Left lung (tissue), 10 donors: ENCODE data around the gene CUEDC1. TPM values are rescaled to one million over a fixed set of nuclear protein-coding genes. Genes with fewer than 3 reads are reported as not detected.
A peak's percentile ranks its signal among the peaks of the same experiment; 100 is the strongest.

ENCODE experiments used
- ATAC-seq: fragments of 200-7000 bp; cut with Tn5 transposase; one replicate; pipeline ENCODE4 v1.9.1; 2020; ENCODE audit warnings: moderate library complexity
- DNase-seq, 4 donors: peaks; one replicate each; pipeline ENCODE4 v3.0.0-alpha.2; 2013 to 2020
- H3K27ac ChIP-seq, 2 donors: fragments of 200-600 bp; sonication (generic) in 1 of 2; one replicate each; pipeline versions ENCODE4 v1.5.0 to v1.8.0; 2020 to 2021
- H3K27me3 ChIP-seq, 2 donors: fragments of 200-600 bp; sonication (generic) in 1 of 2; one replicate each; pipeline versions ENCODE4 v1.5.0 to v1.8.0; 2020 to 2021
- H3K36me3 ChIP-seq, 2 donors: fragments of 200-600 bp; sonication (generic) in 1 of 2; one replicate each; pipeline versions ENCODE4 v1.5.0 to v1.8.0; 2020 to 2021
- H3K4me1 ChIP-seq, 2 donors: fragments of 200-600 bp; one replicate each; pipeline ENCODE4 v1.8.0; 2021
- H3K4me3 ChIP-seq, 2 donors: fragments of 200-600 bp; sonication (generic) in 1 of 2; one replicate each; pipeline versions ENCODE4 v1.5.0 to v1.8.0; 2020 to 2021; ENCODE audit warnings: mild to moderate bottlenecking in 1 of 2
- H3K9me3 ChIP-seq, 2 donors: fragments of 200-600 bp; sonication (generic) in 1 of 2; one replicate each; pipeline versions ENCODE4 v1.5.0 to v1.8.0; 2020 to 2021
- intact Hi-C, 2 donors: fragments of 100-400 bp; cut with DNase I; formaldehyde crosslinking; loops; one replicate each; pipeline versions ENCODE4 v1.11.2 to v1.14.2; 2022
- polyA plus RNA-seq, 6 donors: library from polyadenylated mRNA; unstranded; fragments of 120-200 nt; gene quantifications; one replicate each; pipeline ENCODE4 v1.2.1, GENCODE V29; 2013; ENCODE audit not compliant: insufficient read length in 6 of 6
- total RNA-seq, 2 donors: library from RNA; stranded (reverse); fragmentation: NEBNext Ultra II Directional; extraction: Animal tissue kit (Norgen Biotek cat#: 25700); gene quantifications; one replicate each; pipeline ENCODE4 v1.2.1, GENCODE V29; 2021
- TF ChIP-seq, protein P1 (sequence below), 2 donors: fragments of 200-600 bp; sonication (generic) in 1 of 2; IDR thresholded peaks; one replicate each; pipeline versions ENCODE4 v1.5.0 to v1.8.0; 2021; ENCODE audit warnings: antibody characterized with exemption in 2 of 2
- donor health status: DM: no; HTN: yes; CAD: no.
- donor health status: DM: no; HTN: no; CAD: no.

CUEDC1 gene
- total and polyA plus RNA-seq, 8 donors = 38.2 to 47.7 (median 42.6) TPM

DNA sequence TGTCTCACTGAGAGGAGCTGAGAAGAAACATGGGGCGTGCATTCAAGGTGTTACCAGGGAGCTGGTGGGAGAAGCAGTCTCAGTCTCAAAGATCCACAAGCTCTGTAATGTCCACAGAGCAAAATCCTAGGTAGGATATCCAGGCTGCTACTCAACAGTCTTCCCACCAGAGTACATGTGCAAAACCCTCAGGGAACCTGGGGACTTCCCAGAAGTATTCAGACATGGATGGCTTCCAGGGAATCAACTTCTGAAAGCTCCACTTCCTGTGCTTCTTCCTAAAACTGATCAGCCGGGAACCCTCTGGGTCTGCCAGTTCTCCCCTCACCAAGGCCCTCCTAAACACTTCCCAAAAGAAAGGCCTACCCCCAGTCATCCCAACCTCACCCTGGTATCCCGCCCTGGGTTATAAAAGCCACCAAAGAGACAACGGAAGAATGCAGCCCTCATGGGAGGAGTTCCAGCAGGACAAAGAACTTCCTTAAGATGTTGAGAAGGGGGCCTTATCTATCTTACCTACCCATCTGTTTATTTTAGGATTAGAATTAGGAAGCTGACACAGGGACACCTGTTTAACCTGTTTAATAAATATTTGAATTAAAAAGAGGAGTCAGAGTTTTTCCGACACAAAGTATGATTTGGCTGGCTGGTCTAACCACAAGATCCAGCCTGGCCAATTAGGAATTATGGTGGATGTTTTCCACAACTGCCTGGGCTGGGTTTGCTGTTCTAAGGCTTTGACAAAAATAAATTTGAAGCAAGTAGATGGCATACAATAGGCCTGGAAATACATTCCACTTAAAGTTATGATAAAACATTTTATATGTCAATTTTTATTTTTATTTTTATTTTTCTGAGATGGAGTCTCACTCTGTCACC lies 37.0 kb downstream of the CUEDC1 start:
- TF ChIP-seq, protein P1, sequence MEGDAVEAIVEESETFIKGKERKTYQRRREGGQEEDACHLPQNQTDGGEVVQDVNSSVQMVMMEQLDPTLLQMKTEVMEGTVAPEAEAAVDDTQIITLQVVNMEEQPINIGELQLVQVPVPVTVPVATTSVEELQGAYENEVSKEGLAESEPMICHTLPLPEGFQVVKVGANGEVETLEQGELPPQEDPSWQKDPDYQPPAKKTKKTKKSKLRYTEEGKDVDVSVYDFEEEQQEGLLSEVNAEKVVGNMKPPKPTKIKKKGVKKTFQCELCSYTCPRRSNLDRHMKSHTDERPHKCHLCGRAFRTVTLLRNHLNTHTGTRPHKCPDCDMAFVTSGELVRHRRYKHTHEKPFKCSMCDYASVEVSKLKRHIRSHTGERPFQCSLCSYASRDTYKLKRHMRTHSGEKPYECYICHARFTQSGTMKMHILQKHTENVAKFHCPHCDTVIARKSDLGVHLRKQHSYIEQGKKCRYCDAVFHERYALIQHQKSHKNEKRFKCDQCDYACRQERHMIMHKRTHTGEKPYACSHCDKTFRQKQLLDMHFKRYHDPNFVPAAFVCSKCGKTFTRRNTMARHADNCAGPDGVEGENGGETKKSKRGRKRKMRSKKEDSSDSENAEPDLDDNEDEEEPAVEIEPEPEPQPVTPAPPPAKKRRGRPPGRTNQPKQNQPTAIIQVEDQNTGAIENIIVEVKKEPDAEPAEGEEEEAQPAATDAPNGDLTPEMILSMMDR (IDR thresholded peaks at IDR 0.05) = no peak
- Histone ChIP-seq H3K4me1 (peaks cover 49 to 56% of the 10 kb centered on the region in 2 donors), H3K27ac (peak overlapping the region; percentile 42 to 55), H3K9me3 (no peaks in the 10 kb centered on the region), H3K27me3 (no peaks in the 10 kb centered on the region), H3K36me3 (no peaks in the 10 kb centered on the region), H3K4me3 (no peak overlapping the region)
- peak; percentile 8 for ATAC-seq
- intact Hi-C loops = no loop called here
- DNase-seq = no peak

DNA sequence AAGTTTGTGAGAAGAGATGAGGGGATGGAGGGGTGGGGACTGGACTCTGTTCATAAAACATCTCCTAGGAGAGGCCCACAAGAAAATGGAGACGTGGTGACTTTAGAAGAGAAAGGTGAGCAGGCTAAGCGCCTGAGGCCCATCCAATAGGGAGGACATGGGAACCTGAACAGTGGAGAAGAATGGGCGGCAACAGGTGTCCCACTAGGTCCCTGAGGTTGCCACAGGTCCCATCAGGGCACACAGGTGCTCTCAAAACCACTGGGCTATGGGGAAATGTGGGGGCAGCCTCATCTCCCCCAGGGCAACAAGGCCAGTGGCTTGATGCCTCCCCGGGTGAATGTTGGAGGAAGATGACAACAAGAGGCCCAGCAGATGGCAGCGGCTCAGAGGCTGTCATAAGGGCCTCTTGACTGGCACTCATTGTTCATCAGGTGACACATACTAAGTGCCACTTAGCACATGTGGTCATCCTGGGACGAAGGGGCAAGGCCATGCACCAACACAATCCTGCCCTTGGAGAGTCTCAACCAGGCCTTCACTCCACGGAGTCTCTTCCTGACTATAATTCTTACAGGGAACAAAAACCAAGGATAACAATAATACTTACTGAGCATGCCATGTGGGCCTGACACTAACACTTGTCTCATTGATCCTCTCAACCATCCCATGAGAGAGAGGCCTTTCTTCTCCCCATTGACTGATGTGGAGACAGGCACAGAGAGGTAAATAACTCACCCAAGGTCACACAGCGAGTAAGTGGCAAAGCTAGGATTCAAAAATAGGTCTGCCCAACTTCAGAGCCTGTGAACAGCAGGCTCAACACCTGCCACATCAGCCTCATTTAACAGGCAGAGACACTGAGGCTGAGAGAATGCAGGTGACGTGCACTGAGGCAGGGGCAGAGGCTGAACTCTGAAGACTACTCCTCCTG lies 38.0 kb downstream of the CUEDC1 start:
- no peak overlapping the region for H3K4me3 ChIP-seq
- TF ChIP-seq, protein P1 (IDR thresholded peaks at IDR 0.05) = no peak
- no peaks in the 10 kb centered on the region for H3K27me3 ChIP-seq
- intact Hi-C loops = no loop called here
- H3K9me3 ChIP-seq = no peaks in the 10 kb centered on the region
- H3K36me3 ChIP-seq = no peaks in the 10 kb centered on the region
- H3K27ac ChIP-seq = peak overlapping the region; percentile 42 to 55
- peak; percentile 73 for ATAC-seq
- DNase-seq = peak in 1 of 4 donors; percentile 68
- H3K4me1 ChIP-seq = peaks cover 47 to 66% of the 10 kb centered on the region in 2 donors

DNA sequence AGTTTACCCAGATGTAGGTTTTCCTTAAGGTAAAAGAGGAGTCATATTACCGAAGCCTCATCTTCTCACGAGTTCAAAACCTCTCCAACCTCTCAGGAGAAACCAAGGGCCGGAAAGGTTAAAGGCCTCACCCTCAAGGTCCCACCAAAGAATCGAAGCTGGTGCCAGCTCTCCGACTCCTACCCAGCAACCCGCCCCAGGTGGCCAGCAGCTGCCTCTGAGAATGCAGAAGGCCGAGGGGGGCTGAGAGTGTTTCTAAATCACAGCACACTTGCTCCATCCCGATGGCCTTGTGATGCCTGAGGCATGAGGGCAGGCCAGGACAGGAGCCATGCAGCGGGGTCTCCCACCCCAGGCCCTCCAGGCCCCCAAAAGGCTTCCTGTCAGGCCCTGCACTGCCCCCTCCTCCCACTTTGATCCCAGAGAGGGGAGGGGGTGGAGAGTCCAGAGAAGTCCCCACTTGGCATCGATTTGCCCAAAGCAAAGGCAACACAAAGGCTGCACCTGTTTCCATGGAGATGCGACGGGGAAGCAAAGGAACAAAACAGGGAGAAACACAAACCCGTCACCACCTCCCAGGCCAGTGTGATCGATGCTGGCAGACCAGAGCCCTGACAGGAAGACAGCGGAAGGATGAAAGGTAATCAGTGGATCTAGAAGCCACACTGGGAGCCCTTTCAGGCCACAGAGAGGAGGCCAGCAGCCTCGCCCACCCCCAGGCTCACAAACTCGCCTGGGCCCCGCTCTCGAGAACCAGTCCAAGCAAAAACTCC lies 39.0 kb downstream of the CUEDC1 start:
- Histone ChIP-seq H3K27ac (peak overlapping the region; percentile 18 to 38), H3K4me1 (peaks cover 43 to 66% of the 10 kb centered on the region in 2 donors), H3K4me3 (no peak overlapping the region), H3K36me3 (no peaks in the 10 kb centered on the region), H3K27me3 (no peaks in the 10 kb centered on the region), H3K9me3 (no peaks in the 10 kb centered on the region)
- ATAC-seq = peak; percentile 11
- intact Hi-C loops = no loop called here
- TF ChIP-seq, protein P1 (IDR thresholded peaks at IDR 0.05) = no peak
- DNase-seq = no peak

DNA sequence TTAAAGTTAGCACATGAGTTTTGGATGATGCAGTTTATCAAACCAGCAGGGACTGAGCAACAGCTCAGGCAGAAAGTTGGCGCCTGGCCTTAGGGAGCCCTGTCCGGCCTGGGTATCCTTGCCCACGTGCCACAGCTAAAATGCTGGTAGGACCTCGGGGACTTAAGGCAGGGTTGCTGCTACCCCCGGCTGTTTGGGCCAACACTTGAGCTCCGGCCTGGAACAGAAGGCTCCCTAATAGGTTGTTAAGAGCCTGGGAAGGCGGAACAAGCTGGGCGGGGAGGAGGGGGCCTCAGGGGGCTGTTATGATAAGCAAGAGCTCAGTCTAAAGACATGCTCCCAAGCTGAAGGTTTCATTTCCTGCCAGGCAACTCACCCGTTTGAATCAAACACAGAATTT lies 39.7 kb downstream of the CUEDC1 start:
- Histone ChIP-seq H3K9me3 (no peaks in the 10 kb centered on the region), H3K36me3 (no peaks in the 10 kb centered on the region), H3K4me3 (no peak overlapping the region), H3K27ac (peak overlapping the region; percentile 18 to 38), H3K27me3 (no peaks in the 10 kb centered on the region), H3K4me1 (peaks cover 41 to 61% of the 10 kb centered on the region in 2 donors)
- DNase-seq (no peak), ATAC-seq (peak; percentile 24)
- intact Hi-C loops = no loop called here
- TF ChIP-seq, protein P1 (IDR thresholded peaks at IDR 0.05) = no peak
